Left renal cortex interstitium (tissue), 4 donors: ENCODE results near the gene SMCHD1. TPM values are rescaled to one million over a fixed set of nuclear protein-coding genes. Genes with fewer than 3 reads are reported as not detected.

Experiments used
- DNase-seq, 4 donors: peaks; one replicate each; pipeline ENCODE4 v3.0.0-alpha.2; 2013; ENCODE audit warnings: low read depth in 4 of 4, low spot score in 2 of 4, missing footprints in 1 of 4
- polyA plus RNA-seq, 4 donors: library from polyadenylated mRNA; unstranded; fragments of 120-200 nt; gene quantifications; one replicate each; pipeline ENCODE4 v1.2.1, GENCODE V29; 2013; ENCODE audit not compliant: insufficient read length in 4 of 4

Gene SMCHD1
- 10 to 100 TPM; 53.5 to 77.0 (median 64.3) TPM for polyA plus RNA-seq

GRCh38 chr18:2655178-2655953 lies at the start of gene SMCHD1:
Gene SMCHD1 (plus strand): TSS chr18:2655726. CDS start chr18:2656076, 350 bp downstream.
- peak; percentile 63 to 70 (median 65) for DNase-seq

GRCh38 chr18:2606335-2606734 lies 49.2 kb upstream of the SMCHD1 start:
- DNase-seq, result no peak

DNA sequence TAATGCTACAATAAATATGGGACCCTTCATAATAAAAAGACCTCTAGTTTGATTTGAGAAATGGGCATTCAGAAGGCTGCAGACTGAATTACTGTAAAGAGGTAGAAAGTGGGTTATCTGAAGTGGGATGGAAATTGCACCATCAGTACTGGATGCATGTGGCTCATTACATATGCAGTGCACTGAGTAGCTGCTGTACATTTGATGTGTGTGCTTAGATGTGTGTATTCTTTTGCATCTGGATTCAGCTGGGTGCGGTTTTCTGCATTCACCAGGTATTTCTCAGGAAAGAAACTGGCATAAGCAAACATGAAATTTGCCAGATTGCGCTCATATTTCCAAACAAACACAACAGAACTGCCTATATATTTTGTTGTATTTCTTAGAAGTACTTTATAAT lies 45.9 kb upstream of the SMCHD1 start:
- DNase-seq, result no peak

GRCh38 chr18:2610549-2610948 lies 45.0 kb upstream of the SMCHD1 start:
- DNase-seq, result no peak

GRCh38 chr18:2612996-2613395 lies 42.5 kb upstream of the SMCHD1 start:
- no peak for DNase-seq

DNA sequence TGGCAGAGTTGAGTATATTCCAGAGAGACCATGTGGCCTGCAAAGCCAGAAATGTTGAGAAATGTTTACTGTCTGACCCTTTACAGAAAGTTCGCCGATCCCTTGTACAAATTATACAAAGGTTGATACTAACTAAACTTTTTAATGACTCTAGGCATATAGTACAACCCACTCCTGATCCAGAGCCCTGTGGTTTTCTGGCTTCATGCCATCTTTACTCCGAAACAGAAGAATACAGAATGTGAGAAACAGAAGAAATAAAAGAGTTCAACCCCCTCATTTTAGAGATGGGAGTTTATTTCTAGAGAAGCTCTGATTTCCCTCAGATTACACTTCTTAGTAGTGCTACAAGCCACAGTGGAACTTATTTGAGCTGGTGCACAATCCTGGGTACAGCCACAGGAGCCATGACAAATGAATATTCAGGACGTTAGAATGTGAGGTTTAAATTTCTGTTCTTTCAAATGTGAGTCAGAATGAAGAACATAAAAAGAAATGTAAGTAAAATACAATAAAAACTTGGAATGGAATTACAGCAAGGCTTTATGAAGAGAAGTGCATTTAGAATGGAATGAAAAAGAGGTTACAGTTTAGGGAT lies 38.0 kb upstream of the SMCHD1 start:
- no peak for DNase-seq

DNA sequence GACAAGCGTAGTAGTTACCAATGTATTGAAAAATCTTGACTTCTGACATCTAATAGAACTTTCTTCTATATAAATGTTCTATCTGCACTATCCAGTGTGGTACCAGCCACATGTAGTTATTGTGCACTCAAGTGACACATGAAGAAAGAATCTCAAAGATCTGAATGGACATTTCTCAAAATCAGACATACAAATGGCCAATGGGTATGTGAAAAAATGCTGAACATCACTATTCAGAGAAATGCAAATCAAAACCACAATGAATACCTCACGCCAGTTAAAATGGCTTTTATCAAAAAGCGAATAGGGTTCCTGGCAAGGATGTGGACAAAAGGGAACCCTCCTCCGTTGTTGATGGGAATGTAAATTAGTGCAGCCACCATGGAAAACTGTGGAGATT lies 37.5 kb upstream of the SMCHD1 start:
- no peak for DNase-seq

DNA sequence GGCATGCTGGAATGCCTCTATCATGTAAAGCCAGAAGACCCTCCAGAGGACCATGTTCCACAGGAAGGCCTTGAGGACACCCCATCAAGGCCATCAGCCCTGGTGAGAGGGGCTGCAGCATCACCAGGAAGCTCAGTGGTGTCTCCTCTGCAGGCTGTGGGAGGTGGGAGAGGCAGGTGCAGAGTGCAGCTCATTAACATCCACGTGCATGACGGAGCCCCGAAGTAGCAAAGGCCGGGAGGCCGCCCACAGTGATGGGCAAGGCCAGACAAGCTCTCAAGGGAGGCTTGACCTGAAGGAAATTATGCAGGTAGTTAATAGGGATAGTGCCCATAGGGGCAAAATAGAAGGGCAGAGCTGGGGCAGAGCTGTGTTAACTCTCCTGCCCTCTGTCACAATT lies 30.3 kb upstream of the SMCHD1 start:
- no peak for DNase-seq

DNA sequence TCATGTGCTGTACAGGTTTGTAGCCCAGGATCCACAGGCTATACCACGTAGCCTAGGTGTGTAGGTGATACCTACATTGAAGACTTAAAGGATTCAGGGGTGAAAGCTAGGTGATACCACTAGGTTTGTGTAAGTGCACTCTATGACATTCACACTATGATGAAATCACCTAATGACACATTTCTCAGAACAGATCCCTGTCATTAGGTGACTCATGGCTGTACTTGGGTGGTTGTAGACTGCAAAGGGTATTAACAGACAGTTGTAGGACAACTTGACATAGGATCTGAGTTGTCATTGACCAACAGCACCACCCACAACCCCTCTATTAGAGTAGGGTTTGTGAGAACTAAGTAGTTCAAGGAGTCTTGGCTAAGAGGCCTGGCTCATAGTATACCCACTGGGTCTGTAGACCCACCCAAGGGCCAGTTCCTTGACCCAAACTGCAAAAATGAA lies 27.7 kb upstream of the SMCHD1 start:
- no peak for DNase-seq

DNA sequence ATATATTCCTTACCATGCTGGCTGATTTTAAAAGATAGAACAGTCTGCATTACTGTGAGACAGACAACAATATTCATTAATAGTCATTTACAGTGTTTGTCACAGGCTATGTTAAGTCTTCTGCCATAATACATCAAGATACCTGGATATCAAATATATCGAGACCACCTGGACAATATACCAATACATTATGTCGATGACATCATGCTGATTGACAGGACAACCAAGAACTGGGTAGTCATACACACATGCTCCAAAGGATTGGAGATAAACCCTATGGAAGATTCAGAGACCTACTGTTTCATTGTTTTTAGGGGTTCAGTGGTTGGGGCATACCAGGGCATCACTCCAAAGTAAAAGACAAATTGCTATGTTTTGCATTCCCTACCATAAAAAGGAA lies 26.5 kb upstream of the SMCHD1 start:
- no peak for DNase-seq

GRCh38 chr18:2635586-2635985 lies 19.9 kb upstream of the SMCHD1 start:
- DNase-seq, result no peak

DNA sequence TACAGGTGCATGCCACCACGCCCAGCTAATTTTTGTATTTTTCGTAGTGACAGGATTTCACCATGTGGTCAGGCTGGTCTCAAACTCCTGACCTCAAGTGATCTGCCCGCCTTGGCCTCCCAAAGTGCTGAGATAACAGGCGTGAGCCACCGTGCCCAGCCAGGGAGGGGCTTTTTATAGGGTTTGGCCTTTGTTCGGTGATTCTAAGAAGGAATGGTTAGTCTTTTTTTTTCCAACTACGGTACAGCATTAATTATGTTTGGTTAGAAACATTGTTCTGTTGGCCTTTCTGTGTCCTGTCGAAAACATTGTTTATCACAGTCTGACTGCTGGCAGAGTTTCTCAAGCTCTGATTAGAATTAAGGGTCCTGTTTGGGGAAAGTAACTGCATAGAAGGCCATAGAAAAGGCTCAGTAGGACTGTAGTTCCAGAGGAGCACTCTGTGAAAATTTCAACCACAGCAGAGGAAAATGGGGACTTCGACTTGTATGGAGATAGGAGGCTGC lies 19.3 kb upstream of the SMCHD1 start:
- DNase-seq, result no peak

DNA sequence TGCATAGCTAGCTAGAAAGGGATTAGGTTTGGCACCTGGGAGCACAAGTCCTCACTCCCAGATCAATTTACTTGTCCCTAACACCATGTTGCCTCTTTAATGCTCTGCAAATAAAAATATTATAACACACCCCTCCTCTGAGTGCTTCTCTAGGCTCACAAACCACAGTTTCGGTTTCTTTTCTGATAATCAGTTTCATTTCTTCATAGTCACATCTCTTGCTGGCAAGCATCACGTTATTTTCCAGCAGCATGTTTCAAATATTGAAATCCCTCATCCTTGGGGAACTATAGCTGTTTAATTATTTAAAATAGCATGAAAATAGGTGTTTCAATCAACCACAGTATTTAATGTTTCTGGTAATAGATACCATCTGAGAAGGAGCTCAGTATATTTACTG lies 13.9 kb upstream of the SMCHD1 start:
- DNase-seq, result no peak

- no peak for DNase-seq
Measured at GRCh38 chr18:2642771-2643170, 12.8 kb upstream of the SMCHD1 start.

- DNase-seq, result no peak
Measured at GRCh38 chr18:2644535-2644934, 11.0 kb upstream of the SMCHD1 start.

GRCh38 chr18:2651981-2652380 lies 3.5 kb upstream of the SMCHD1 start:
- DNase-seq, result no peak

GRCh38 chr18:2653467-2653866 lies 2.1 kb upstream of the SMCHD1 start:
- DNase-seq, result no peak

DNA sequence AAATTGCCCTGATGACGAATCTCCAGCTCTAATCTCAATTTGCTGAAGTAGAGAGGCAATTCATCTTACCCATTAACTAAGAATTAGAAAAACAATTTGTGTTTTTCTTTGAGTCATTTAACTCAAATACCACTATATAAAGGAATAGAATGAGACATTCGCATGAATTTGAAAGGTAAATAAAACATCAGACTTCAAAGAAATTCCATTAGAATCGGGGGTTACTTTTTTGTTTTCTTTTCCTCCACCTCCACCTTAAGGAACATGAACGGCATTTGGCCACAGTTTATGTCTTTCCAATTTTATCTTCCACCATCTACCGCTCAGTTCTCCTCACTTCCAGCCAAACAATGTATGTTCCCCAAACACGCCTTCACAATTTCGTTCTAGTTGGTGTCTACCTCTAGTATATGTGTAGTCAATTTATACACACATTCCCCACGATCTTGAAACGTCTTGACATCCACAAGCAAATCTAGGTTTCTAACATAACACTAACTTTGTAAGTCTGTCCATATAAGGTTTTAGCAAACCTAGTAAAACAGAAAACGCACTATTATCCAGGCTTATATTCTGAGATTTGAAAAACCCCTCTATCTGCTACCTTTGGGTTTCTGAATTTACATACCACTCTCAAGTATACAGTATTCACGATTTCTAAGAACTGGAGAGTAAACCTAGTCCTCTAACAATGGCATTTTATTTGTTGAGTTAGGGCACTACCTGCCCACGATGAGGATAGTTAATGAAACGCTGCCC lies 1.2 kb upstream of the SMCHD1 start:
- peak in 3 of 4 donors; percentile 30 to 56 (median 31) for DNase-seq

DNA sequence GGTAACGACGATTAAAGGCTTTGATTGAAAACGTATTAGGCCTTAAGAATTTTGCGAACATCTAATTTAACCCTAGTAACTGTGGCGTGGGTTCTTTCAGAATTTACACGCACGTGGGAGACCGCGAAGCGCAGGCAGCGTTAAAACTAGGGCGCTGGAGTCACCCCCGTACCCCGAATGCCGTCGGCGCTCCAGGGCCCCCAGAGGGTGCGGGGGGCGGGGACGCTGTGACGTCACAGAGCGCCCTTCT lies 673 bp upstream of the SMCHD1 start:
- peak in 1 of 4 donors; percentile 61 for DNase-seq

- DNase-seq, result peak in 1 of 4 donors; percentile 34
Measured at GRCh38 chr18:2655954-2656236, 369 bp downstream of the SMCHD1 start.

- DNase-seq, result peak in 3 of 4 donors; percentile 15 to 48 (median 46)
Measured at GRCh38 chr18:2656237-2656980, 883 bp downstream of the SMCHD1 start.
